Measurements from ENCODE around the gene OR2H1.

The OR2H1 gene

GRCh38 chr6:29465279-29465678 lies 8.3 kb downstream of the OR2H1 start:
- Mint-ChIP-seq H3K4me3 (no peak overlapping the region), H3K27me3 (peaks cover 8% of the 10 kb centered on the region), H3K9me3 (ENCODE audit: low read depth) (no peaks in the 10 kb centered on the region), H3K27ac (no peak overlapping the region), H3K36me3 (no peaks in the 10 kb centered on the region), H3K4me1 (ENCODE audit: low read depth) (no peaks in the 10 kb centered on the region)

GRCh38 chr6:29465801-29466200 lies 8.8 kb downstream of the OR2H1 start:
- Mint-ChIP-seq H3K27ac (no peak overlapping the region), H3K27me3 (peaks cover 8% of the 10 kb centered on the region), H3K36me3 (no peaks in the 10 kb centered on the region), H3K9me3 (ENCODE audit: low read depth) (no peaks in the 10 kb centered on the region), H3K4me3 (no peak overlapping the region), H3K4me1 (ENCODE audit: low read depth) (no peaks in the 10 kb centered on the region)

- no peaks in the 10 kb centered on the region for H3K36me3 Mint-ChIP-seq
- peaks cover 8% of the 10 kb centered on the region for H3K27me3 Mint-ChIP-seq
- no peaks in the 10 kb centered on the region for H3K9me3 Mint-ChIP-seq (ENCODE audit: low read depth)
- H3K27ac Mint-ChIP-seq = no peak overlapping the region
- H3K4me3 Mint-ChIP-seq = no peak overlapping the region
- H3K4me1 Mint-ChIP-seq (ENCODE audit: low read depth) = no peaks in the 10 kb centered on the region
Observed at GRCh38 chr6:29466241-29466640, 9.3 kb downstream of the OR2H1 start.

- peaks cover 3% of the 10 kb centered on the region for H3K27me3 Mint-ChIP-seq
- H3K4me1 Mint-ChIP-seq (ENCODE audit: low read depth) = no peaks in the 10 kb centered on the region
- no peak overlapping the region for H3K27ac Mint-ChIP-seq
- no peaks in the 10 kb centered on the region for H3K36me3 Mint-ChIP-seq
- H3K4me3 Mint-ChIP-seq = no peak overlapping the region
- H3K9me3 Mint-ChIP-seq (ENCODE audit: low read depth) = no peaks in the 10 kb centered on the region
Observed at GRCh38 chr6:29474996-29475395, 18.0 kb downstream of the OR2H1 start.

DNA sequence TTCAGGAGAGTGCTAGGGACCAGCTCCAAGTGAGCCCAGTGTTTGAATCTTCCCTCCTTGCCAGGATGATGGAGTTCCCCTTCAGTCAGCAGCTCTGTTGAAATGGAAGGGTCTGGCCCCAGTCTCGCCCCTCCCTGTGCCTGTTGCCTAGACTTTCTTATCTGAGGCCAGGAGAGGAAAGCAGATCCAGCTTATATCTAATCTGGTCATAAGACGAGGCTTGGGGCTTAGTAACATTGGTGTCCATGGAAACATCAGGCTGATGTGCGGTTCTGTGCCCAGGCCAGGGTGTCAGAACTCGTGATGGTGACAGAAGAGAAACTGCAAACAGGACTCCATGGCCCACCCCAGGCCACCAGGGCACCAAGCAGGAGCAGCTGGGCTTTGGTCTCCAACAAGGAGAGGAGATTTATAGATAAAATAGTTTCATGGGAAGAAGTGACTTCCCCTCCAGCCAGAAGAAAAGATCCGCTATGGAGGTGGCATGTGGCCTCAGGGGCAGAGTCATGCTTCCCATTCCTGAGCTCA lies 21.0 kb downstream of the OR2H1 start:
- H3K9me3 Mint-ChIP-seq (ENCODE audit: low read depth) = peaks cover 4% of the 10 kb centered on the region
- no peaks in the 10 kb centered on the region for H3K4me1 Mint-ChIP-seq (ENCODE audit: low read depth)
- H3K27me3 Mint-ChIP-seq = peaks cover 7% of the 10 kb centered on the region
- peaks cover 2% of the 10 kb centered on the region for H3K36me3 Mint-ChIP-seq
- no peak overlapping the region for H3K27ac Mint-ChIP-seq
- no peak overlapping the region for H3K4me3 Mint-ChIP-seq

DNA sequence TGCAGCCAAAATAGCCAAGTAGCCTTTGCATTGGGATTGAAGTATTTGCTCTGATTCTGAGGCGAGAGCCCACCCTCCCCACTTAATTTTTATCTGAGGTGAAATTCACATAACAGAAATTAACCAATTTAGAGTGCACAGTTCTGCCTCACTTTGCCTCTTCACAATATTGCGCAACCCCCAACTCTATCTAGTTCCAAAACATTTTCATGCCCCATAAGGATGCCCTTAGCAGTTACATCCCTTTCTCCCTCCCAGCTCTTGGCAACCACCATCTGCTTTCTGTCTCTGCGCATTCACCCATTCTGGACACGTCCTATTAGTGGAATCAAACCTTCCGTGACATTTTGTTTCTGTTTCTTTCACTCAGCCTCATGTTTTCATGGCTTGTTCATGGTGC lies 21.8 kb downstream of the OR2H1 start:
- Mint-ChIP-seq H3K4me1 (ENCODE audit: low read depth) (no peaks in the 10 kb centered on the region), H3K4me3 (no peak overlapping the region), H3K9me3 (ENCODE audit: low read depth) (peaks cover 4% of the 10 kb centered on the region), H3K27ac (no peak overlapping the region), H3K36me3 (peaks cover 2% of the 10 kb centered on the region), H3K27me3 (peaks cover 5% of the 10 kb centered on the region)

- Mint-ChIP-seq H3K9me3 (ENCODE audit: low read depth) (peaks cover 4% of the 10 kb centered on the region), H3K36me3 (peaks cover 2% of the 10 kb centered on the region), H3K4me3 (no peak overlapping the region), H3K27ac (no peak overlapping the region), H3K4me1 (ENCODE audit: low read depth) (no peaks in the 10 kb centered on the region), H3K27me3 (peaks cover 5% of the 10 kb centered on the region)
Observed at GRCh38 chr6:29479560-29479959, 22.6 kb downstream of the OR2H1 start.

GRCh38 chr6:29483186-29483585 lies 26.2 kb downstream of the OR2H1 start:
- Mint-ChIP-seq H3K36me3 (peaks cover 2% of the 10 kb centered on the region), H3K27me3 (peaks cover 12% of the 10 kb centered on the region), H3K9me3 (ENCODE audit: low read depth) (peaks cover 4% of the 10 kb centered on the region), H3K4me1 (ENCODE audit: low read depth) (no peaks in the 10 kb centered on the region), H3K4me3 (no peak overlapping the region), H3K27ac (no peak overlapping the region)

DNA sequence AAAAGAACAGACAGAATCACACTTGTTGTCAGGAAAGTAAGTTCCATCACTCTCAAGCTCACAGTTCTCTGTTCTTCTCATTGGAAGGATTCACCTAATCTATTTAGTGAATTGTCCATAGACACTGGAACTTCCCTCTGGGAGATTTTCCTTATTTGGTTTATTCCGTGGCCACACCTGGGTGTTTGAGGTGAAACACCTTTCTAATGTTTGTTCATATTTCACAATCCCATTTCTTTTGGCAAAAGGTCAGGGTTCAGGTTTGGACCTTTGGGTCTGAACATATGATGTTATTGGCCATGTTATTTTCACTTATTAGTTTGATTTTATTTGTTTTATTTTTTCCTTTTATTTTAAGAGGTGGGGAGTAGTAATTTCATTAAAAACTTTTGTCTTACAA lies 26.8 kb downstream of the OR2H1 start:
- Mint-ChIP-seq H3K4me1 (ENCODE audit: low read depth) (no peaks in the 10 kb centered on the region), H3K36me3 (peaks cover 2% of the 10 kb centered on the region), H3K27ac (no peak overlapping the region), H3K27me3 (peaks cover 12% of the 10 kb centered on the region), H3K9me3 (ENCODE audit: low read depth) (peaks cover 4% of the 10 kb centered on the region), H3K4me3 (no peak overlapping the region)

GRCh38 chr6:29486577-29486976 lies 29.6 kb downstream of the OR2H1 start:
- H3K9me3 Mint-ChIP-seq (ENCODE audit: low read depth) = peaks cover 4% of the 10 kb centered on the region
- peaks cover 17% of the 10 kb centered on the region for H3K27me3 Mint-ChIP-seq
- H3K36me3 Mint-ChIP-seq = peaks cover 2% of the 10 kb centered on the region
- no peaks in the 10 kb centered on the region for H3K4me1 Mint-ChIP-seq (ENCODE audit: low read depth)
- H3K4me3 Mint-ChIP-seq = no peak overlapping the region
- no peak overlapping the region for H3K27ac Mint-ChIP-seq

DNA sequence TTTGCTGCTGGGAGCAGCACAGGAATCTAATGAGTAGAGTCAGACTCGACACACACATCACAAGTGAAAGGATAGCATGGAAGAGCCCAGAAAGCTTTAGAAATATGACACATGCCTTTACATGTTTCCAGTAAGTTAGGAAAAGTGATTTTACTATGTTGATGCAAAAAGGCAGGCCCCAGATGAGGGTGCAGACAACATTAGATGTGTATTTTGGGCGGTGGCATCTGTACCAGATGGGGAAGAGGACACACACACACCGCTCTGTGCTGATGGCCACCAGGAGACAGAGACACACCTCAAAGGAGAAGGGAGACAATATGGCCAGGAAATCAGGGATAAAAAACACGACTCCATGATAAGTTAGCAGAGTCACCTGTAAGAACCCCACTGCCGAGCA lies 30.2 kb downstream of the OR2H1 start:
- peaks cover 4% of the 10 kb centered on the region for H3K9me3 Mint-ChIP-seq (ENCODE audit: low read depth)
- no peak overlapping the region for H3K4me3 Mint-ChIP-seq
- H3K36me3 Mint-ChIP-seq = peaks cover 2% of the 10 kb centered on the region
- peaks cover 17% of the 10 kb centered on the region for H3K27me3 Mint-ChIP-seq
- no peak overlapping the region for H3K27ac Mint-ChIP-seq
- no peaks in the 10 kb centered on the region for H3K4me1 Mint-ChIP-seq (ENCODE audit: low read depth)

- H3K4me1 Mint-ChIP-seq (ENCODE audit: low read depth) = no peaks in the 10 kb centered on the region
- H3K4me3 Mint-ChIP-seq = no peak within 1 kb of the TSS
- H3K9me3 Mint-ChIP-seq (ENCODE audit: low read depth) = peaks cover 2% of the 10 kb centered on the region
- peaks cover 13% of the 10 kb centered on the region for H3K27me3 Mint-ChIP-seq
- no peak within 1 kb of the TSS for H3K27ac Mint-ChIP-seq
- H3K36me3 Mint-ChIP-seq = peaks cover under 1% of the 10 kb centered on the region
Observed at GRCh38 chr6:29487660-29488059, 30.7 kb downstream of the OR2H1 start, which contains the start of gene MAS1L. Gene MAS1L, minus strand, starts transcription at chr6:29487956. Its CDS starts 54 bp downstream, at chr6:29487902.

GRCh38 chr6:29488874-29489273 lies 31.9 kb downstream of the OR2H1 start:
- Mint-ChIP-seq H3K4me1 (ENCODE audit: low read depth) (no peaks in the 10 kb centered on the region), H3K27ac (no peak overlapping the region), H3K27me3 (peaks cover 15% of the 10 kb centered on the region), H3K36me3 (no peaks in the 10 kb centered on the region), H3K4me3 (no peak overlapping the region), H3K9me3 (ENCODE audit: low read depth) (no peaks in the 10 kb centered on the region)

- H3K36me3 Mint-ChIP-seq = no peaks in the 10 kb centered on the region
- no peaks in the 10 kb centered on the region for H3K9me3 Mint-ChIP-seq (ENCODE audit: low read depth)
- no peak overlapping the region for H3K4me3 Mint-ChIP-seq
- no peaks in the 10 kb centered on the region for H3K4me1 Mint-ChIP-seq (ENCODE audit: low read depth)
- no peak overlapping the region for H3K27ac Mint-ChIP-seq
- H3K27me3 Mint-ChIP-seq = peaks cover 15% of the 10 kb centered on the region
Observed at GRCh38 chr6:29489286-29489685, 32.3 kb downstream of the OR2H1 start.

- no peaks in the 10 kb centered on the region for H3K4me1 Mint-ChIP-seq (ENCODE audit: low read depth)
- H3K36me3 Mint-ChIP-seq = no peaks in the 10 kb centered on the region
- H3K27me3 Mint-ChIP-seq = peaks cover 15% of the 10 kb centered on the region
- no peak overlapping the region for H3K4me3 Mint-ChIP-seq
- H3K9me3 Mint-ChIP-seq (ENCODE audit: low read depth) = no peaks in the 10 kb centered on the region
- H3K27ac Mint-ChIP-seq = no peak overlapping the region
Observed at GRCh38 chr6:29490055-29490454, 33.1 kb downstream of the OR2H1 start.

- Mint-ChIP-seq H3K9me3 (ENCODE audit: low read depth) (no peaks in the 10 kb centered on the region), H3K4me1 (ENCODE audit: low read depth) (no peaks in the 10 kb centered on the region), H3K27me3 (peaks cover 15% of the 10 kb centered on the region), H3K27ac (no peak overlapping the region), H3K4me3 (no peak overlapping the region), H3K36me3 (no peaks in the 10 kb centered on the region)
Observed at GRCh38 chr6:29490552-29490951, 33.6 kb downstream of the OR2H1 start.

Data from activated naive CD8-positive, alpha-beta T cell (primary cell).